ENCODE results near the gene OBP2A.

The OBP2A gene

DNA sequence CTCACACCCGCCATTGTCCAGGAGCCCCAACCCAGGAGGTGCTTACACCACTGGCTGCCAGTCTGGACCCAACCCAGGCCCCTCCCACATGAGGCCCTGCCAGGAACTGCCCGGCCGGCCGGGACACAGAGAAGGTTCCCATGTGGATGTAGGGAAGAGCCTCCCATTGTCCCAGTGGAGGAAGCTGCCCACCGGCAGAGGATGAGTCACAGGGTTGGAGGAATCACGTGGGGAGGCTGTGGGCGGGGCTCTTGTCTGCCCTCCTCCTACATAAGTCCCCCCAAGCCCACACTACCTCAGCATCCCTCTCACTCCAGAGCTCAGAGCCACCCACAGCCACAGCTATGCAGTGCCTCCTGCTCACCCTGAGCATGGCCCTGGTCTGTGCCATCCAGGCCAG lies 41.7 kb downstream of the OBP2A start:
- Histone ChIP-seq H3K36me3 (ENCODE audit: control insufficient read depth in 1 of 2, insufficient read depth in 2 of 2, low read length in 2 of 2) (no peaks in the 10 kb centered on the region), H3K27ac (ENCODE audit: low read depth, low read length) (no peak overlapping the region), H3K27me3 (ENCODE audit: control insufficient read depth in 1 of 2, insufficient read depth in 2 of 2, low read length in 2 of 2) (no peaks in the 10 kb centered on the region), H3K4me3 (ENCODE audit: low read depth in 1 of 2, low read length in 2 of 2) (no peak overlapping the region), H3K9ac (ENCODE audit: low read depth in 1 of 2, low read length in 2 of 2) (no peak overlapping the region), H3K4me1 (ENCODE audit: control insufficient read depth in 1 of 2, insufficient read depth in 2 of 2, low read length in 2 of 2) (no peaks in the 10 kb centered on the region), H3K9me3 (ENCODE audit: control insufficient read depth in 1 of 2, low read length in 2 of 2) (no peaks in the 10 kb centered on the region)

DNA sequence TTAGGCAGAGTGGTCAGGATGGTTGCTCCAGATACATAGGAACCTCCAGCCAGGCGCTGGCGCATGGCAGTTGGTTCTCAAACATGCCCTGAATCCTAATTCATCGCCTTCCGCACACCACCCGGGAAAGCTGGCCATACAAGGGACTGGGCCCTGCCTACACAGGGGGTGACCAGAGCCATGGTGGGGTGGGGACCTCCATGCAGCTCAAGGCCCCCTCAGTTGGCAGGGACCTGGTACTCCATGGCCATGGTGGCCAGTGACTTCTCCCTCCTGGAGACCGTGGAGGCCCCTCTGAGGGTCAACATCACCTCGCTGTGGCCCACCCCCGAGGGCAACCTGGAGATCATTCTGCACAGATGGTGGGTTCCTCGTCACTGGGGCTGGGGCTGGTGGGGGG lies 42.4 kb downstream of the OBP2A start:
- H3K4me1 ChIP-seq (ENCODE audit: control insufficient read depth in 1 of 2, insufficient read depth in 2 of 2, low read length in 2 of 2) = no peaks in the 10 kb centered on the region
- no peak overlapping the region for H3K27ac ChIP-seq (ENCODE audit: low read depth, low read length)
- H3K9me3 ChIP-seq (ENCODE audit: control insufficient read depth in 1 of 2, low read length in 2 of 2) = no peaks in the 10 kb centered on the region
- no peaks in the 10 kb centered on the region for H3K36me3 ChIP-seq (ENCODE audit: control insufficient read depth in 1 of 2, insufficient read depth in 2 of 2, low read length in 2 of 2)
- no peak overlapping the region for H3K9ac ChIP-seq (ENCODE audit: low read depth in 1 of 2, low read length in 2 of 2)
- H3K27me3 ChIP-seq (ENCODE audit: control insufficient read depth in 1 of 2, insufficient read depth in 2 of 2, low read length in 2 of 2) = no peaks in the 10 kb centered on the region
- H3K4me3 ChIP-seq (ENCODE audit: low read depth in 1 of 2, low read length in 2 of 2) = no peak overlapping the region

DNA sequence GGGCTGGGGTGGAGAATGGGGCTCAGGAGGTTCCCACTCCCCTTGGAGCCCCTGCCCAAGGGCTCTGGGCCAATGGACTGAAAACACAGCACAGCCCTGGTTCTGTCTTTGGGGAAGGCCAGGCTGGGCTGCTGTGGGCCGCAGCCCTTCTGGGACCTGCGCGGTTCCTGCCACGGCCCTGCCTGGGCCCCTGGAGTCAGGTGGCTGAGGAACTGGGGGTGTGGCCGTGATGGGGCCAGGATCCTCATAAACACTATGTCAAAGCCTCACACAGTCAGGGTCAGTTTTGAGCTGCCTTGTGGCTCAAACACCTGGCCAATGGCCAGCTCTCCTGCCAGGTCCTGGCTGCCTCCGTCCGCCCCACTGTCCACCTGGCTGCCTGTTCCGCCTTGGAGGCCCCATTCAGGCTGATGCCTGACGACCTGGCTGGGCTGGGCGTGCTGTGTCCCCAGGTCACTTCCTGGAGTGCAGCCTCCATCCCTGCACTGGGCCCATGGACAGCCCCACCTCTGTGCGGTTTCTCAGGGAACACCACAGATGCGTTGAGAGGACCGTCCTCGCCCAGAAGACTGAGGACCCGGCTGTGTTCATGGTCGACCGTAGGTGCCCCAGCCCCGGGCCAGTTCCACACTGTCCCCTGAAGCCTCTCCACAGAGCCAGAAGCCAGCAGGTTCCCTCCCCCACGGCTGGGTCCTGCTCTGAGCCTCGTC lies 43.1 kb downstream of the OBP2A start:
- Histone ChIP-seq H3K4me1 (ENCODE audit: control insufficient read depth in 1 of 2, insufficient read depth in 2 of 2, low read length in 2 of 2) (no peaks in the 10 kb centered on the region), H3K27me3 (ENCODE audit: control insufficient read depth in 1 of 2, insufficient read depth in 2 of 2, low read length in 2 of 2) (no peaks in the 10 kb centered on the region), H3K36me3 (ENCODE audit: control insufficient read depth in 1 of 2, insufficient read depth in 2 of 2, low read length in 2 of 2) (no peaks in the 10 kb centered on the region), H3K4me3 (ENCODE audit: low read depth in 1 of 2, low read length in 2 of 2) (no peak overlapping the region), H3K27ac (ENCODE audit: low read depth, low read length) (no peak overlapping the region), H3K9ac (ENCODE audit: low read depth in 1 of 2, low read length in 2 of 2) (no peak overlapping the region), H3K9me3 (ENCODE audit: control insufficient read depth in 1 of 2, low read length in 2 of 2) (no peaks in the 10 kb centered on the region)

DNA sequence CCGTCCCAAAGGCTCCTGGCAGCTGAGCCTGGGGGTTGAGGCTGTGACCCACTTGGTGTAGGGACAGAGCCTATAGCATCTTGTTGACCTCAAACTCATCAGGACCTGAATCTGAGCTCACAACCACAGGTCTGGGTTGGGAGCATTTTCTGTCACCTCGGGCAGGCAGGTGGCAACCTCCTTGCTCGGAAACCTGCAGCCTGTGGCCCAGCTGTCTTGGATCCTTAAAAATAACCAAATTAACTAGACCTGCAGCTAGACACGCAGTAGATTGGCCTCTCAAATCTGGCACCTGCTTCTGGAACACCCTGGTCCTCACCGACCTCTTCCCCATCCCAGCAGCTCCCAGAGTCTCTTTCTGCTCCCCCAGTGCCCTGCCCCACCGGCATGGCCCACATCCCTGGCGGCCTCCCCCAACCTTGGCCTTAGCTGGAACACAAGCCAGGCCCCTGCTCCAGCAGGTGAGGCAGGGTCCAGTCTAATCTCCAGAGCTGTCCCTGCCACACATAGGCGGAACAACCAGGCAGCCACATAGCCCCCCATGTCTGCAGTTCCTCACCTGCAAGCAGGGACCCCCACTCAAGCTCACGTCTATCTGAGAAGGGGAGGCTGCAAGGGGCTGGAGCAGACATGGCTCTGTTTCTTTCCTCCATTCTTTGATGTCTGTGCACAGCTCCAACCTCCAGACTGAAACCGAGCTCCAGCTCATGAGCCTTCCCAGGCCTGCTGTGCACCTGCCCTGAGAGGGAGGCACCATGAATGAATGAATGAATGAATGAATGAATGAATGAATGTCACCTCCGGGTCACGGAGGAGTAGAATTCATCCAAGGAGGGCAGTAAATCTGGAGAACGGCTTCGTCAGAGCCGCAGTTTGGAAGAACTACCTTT lies 43.9 kb downstream of the OBP2A start:
- Histone ChIP-seq H3K36me3 (ENCODE audit: control insufficient read depth in 1 of 2, insufficient read depth in 2 of 2, low read length in 2 of 2) (no peaks in the 10 kb centered on the region), H3K9me3 (ENCODE audit: control insufficient read depth in 1 of 2, low read length in 2 of 2) (no peaks in the 10 kb centered on the region), H3K4me1 (ENCODE audit: control insufficient read depth in 1 of 2, insufficient read depth in 2 of 2, low read length in 2 of 2) (no peaks in the 10 kb centered on the region), H3K27me3 (ENCODE audit: control insufficient read depth in 1 of 2, insufficient read depth in 2 of 2, low read length in 2 of 2) (no peaks in the 10 kb centered on the region), H3K27ac (ENCODE audit: low read depth, low read length) (no peak overlapping the region), H3K4me3 (ENCODE audit: low read depth in 1 of 2, low read length in 2 of 2) (no peak overlapping the region), H3K9ac (ENCODE audit: low read depth in 1 of 2, low read length in 2 of 2) (no peak overlapping the region)

DNA sequence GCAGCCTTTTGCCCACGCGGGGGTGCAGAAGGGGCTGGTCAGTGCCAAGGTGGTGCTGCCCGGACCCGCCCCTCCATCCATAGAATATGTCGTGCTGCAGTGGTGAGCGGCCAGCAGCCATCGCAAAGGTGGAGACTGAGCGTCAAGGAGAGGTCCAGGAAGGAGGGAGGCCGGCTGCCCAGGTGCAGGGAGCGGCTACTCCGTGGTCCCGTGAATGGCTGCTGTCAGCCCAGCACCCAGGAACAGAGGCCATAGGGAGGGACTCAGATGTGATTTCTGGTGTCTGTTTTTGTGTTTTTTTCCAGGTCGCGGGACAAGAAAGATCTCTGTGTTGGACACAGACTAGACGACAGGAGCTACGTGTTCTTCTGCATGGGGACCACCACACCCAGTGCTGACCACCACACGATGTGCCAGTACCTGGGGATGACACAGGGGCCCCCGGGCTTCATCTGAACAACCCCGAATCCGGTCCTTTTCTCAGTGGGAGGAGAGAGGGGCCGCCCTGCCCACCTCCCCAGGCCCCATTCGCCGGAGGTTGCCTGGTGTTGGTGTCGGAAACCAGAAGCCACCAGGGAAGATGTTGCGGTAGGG lies 44.7 kb downstream of the OBP2A start:
- H3K9me3 ChIP-seq (ENCODE audit: control insufficient read depth in 1 of 2, low read length in 2 of 2) = no peaks in the 10 kb centered on the region
- no peak overlapping the region for H3K9ac ChIP-seq (ENCODE audit: low read depth in 1 of 2, low read length in 2 of 2)

DNA sequence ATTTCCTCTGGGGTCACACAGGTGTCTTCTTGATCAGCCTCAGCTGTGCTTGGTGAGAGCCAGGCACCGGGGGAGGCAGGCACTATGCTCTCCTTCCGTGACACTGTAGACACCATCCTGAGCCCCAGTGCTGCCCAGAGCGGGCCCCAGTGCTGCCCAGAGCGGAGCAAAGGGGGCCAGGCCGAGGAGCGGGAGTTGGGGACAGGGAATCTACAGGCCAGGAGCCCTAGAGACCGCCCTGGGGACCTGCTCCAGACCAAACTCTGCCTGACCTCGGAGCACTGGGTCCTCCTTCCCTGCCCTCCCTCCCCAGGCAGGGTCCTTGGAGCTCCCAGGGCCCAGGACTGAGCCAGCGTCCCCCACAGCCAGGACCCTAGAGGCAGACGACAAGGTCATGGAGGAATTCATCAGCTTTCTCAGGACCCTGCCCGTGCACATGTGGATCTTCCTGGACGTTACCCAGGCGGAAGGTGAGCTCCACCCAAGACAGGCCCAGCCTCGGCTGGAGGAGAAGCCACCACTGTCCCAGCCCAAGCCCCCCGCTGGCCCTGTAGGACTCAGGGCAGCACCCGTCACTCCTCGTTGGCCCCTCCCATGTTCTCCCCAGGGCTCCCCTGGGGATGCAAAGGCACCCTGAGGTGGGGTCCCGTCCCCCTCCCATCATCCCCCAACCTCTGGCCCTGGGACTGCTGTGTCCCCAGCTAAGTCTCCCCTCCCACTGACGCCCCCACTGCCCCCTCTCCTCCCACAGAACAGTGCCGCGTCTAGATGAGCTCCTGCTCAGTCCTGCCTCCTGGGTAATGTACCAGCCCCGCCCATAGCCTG lies 45.8 kb downstream of the OBP2A start:
- Histone ChIP-seq H3K27ac (ENCODE audit: low read depth, low read length) (no peak overlapping the region), H3K9me3 (ENCODE audit: control insufficient read depth in 1 of 2, low read length in 2 of 2) (no peaks in the 10 kb centered on the region), H3K4me3 (ENCODE audit: low read depth in 1 of 2, low read length in 2 of 2) (no peak overlapping the region), H3K27me3 (ENCODE audit: control insufficient read depth in 1 of 2, insufficient read depth in 2 of 2, low read length in 2 of 2) (no peaks in the 10 kb centered on the region), H3K36me3 (ENCODE audit: control insufficient read depth in 1 of 2, insufficient read depth in 2 of 2, low read length in 2 of 2) (no peaks in the 10 kb centered on the region), H3K4me1 (ENCODE audit: control insufficient read depth in 1 of 2, insufficient read depth in 2 of 2, low read length in 2 of 2) (no peaks in the 10 kb centered on the region), H3K9ac (ENCODE audit: low read depth in 1 of 2, low read length in 2 of 2) (no peak overlapping the region)

More for the DNA sequence above, 44.7 kb downstream of the OBP2A start:
- H3K36me3 ChIP-seq (ENCODE audit: control insufficient read depth in 1 of 2, insufficient read depth in 2 of 2, low read length in 2 of 2) = no peaks in the 10 kb centered on the region
- no peak overlapping the region for H3K4me3 ChIP-seq (ENCODE audit: low read depth in 1 of 2, low read length in 2 of 2)
- no peaks in the 10 kb centered on the region for H3K27me3 ChIP-seq (ENCODE audit: control insufficient read depth in 1 of 2, insufficient read depth in 2 of 2, low read length in 2 of 2)
- H3K4me1 ChIP-seq (ENCODE audit: control insufficient read depth in 1 of 2, insufficient read depth in 2 of 2, low read length in 2 of 2) = no peaks in the 10 kb centered on the region
- H3K27ac ChIP-seq (ENCODE audit: low read depth, low read length) = no peak overlapping the region

DNA sequence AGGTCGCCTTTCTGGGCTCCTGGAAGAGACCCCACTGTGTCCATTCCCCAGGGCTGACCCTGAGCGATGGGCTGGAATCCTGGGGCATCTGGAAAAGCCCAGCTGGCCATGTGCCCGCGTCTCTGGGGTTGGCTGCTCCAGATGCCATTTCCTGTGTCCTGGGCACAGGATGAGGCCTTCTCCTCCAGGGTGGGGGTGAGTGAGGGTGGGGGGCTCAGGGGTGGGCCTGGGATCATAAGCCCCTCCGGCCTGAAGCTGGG lies 46.3 kb downstream of the OBP2A start:
- Histone ChIP-seq H3K27ac (ENCODE audit: low read depth, low read length) (no peak overlapping the region), H3K27me3 (ENCODE audit: control insufficient read depth in 1 of 2, insufficient read depth in 2 of 2, low read length in 2 of 2) (no peaks in the 10 kb centered on the region), H3K9me3 (ENCODE audit: control insufficient read depth in 1 of 2, low read length in 2 of 2) (no peaks in the 10 kb centered on the region), H3K4me1 (ENCODE audit: control insufficient read depth in 1 of 2, insufficient read depth in 2 of 2, low read length in 2 of 2) (no peaks in the 10 kb centered on the region), H3K36me3 (ENCODE audit: control insufficient read depth in 1 of 2, insufficient read depth in 2 of 2, low read length in 2 of 2) (no peaks in the 10 kb centered on the region), H3K9ac (ENCODE audit: low read depth in 1 of 2, low read length in 2 of 2) (no peak overlapping the region), H3K4me3 (ENCODE audit: low read depth in 1 of 2, low read length in 2 of 2) (no peak overlapping the region)

DNA sequence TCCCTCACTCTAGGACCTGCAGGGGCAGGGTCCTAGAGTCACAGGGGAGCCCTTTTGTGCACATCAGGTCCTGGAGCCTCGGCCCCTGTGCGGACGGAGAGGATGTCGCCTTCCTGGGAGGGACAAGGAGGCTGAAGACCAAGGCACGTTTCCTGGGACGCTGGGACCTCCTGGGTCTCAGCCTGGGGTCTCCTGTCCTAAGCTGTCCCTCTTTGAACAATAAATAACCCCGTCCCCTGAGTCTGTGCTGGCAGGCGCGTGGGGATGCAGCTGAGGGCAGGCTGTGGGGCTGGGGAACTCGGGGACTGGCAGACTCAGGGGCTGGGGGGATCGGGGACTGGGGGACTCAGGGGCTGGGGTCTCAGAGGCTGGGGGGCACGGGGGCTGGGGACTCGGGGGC lies 46.7 kb downstream of the OBP2A start:
- Histone ChIP-seq H3K36me3 (ENCODE audit: control insufficient read depth in 1 of 2, insufficient read depth in 2 of 2, low read length in 2 of 2) (no peaks in the 10 kb centered on the region), H3K4me3 (ENCODE audit: low read depth in 1 of 2, low read length in 2 of 2) (no peak overlapping the region), H3K27ac (ENCODE audit: low read depth, low read length) (no peak overlapping the region), H3K9ac (ENCODE audit: low read depth in 1 of 2, low read length in 2 of 2) (no peak overlapping the region), H3K9me3 (ENCODE audit: control insufficient read depth in 1 of 2, low read length in 2 of 2) (no peaks in the 10 kb centered on the region), H3K27me3 (ENCODE audit: control insufficient read depth in 1 of 2, insufficient read depth in 2 of 2, low read length in 2 of 2) (no peaks in the 10 kb centered on the region), H3K4me1 (ENCODE audit: control insufficient read depth in 1 of 2, insufficient read depth in 2 of 2, low read length in 2 of 2) (no peaks in the 10 kb centered on the region)

DNA sequence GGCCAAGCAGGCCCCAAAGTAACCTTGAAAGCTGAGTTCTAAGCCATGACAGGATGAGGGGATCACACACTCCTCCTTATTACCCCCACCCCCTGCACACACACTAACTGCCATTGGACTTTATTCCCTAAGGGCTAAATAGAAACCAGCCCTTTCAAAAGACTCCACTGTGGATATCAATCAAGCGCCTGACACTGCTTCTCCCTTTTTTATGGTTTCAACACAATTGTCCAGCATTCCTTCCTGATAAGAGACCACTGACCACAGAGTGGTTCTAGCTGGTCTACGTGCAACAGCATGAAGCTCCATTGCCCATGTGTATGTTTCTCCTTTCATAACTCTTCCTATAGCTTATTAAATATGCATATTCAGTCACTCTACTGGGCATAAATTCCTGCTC lies 50.3 kb downstream of the OBP2A start:
- H3K9ac ChIP-seq (ENCODE audit: low read depth in 1 of 2, low read length in 2 of 2) = no peak overlapping the region
- H3K4me3 ChIP-seq (ENCODE audit: low read depth in 1 of 2, low read length in 2 of 2) = no peak overlapping the region
- no peaks in the 10 kb centered on the region for H3K9me3 ChIP-seq (ENCODE audit: control insufficient read depth in 1 of 2, low read length in 2 of 2)
- no peaks in the 10 kb centered on the region for H3K4me1 ChIP-seq (ENCODE audit: control insufficient read depth in 1 of 2, insufficient read depth in 2 of 2, low read length in 2 of 2)
- H3K27ac ChIP-seq (ENCODE audit: low read depth, low read length) = no peak overlapping the region
- no peaks in the 10 kb centered on the region for H3K36me3 ChIP-seq (ENCODE audit: control insufficient read depth in 1 of 2, insufficient read depth in 2 of 2, low read length in 2 of 2)
- no peaks in the 10 kb centered on the region for H3K27me3 ChIP-seq (ENCODE audit: control insufficient read depth in 1 of 2, insufficient read depth in 2 of 2, low read length in 2 of 2)

All from duodenal mucosa (tissue), 2 donors.